HG03457 (cell line): ENCODE results near the gene ARHGAP10.

Experiments
- ATAC-seq: cut with Tn5 transposase; IDR thresholded peaks from one replicate; pipeline ENCODE4 v1.9.1; 2021; ENCODE audit warnings: moderate number of reproducible peaks; ENCODE audit not compliant: unreplicated experiment

Gene ARHGAP10

DNA sequence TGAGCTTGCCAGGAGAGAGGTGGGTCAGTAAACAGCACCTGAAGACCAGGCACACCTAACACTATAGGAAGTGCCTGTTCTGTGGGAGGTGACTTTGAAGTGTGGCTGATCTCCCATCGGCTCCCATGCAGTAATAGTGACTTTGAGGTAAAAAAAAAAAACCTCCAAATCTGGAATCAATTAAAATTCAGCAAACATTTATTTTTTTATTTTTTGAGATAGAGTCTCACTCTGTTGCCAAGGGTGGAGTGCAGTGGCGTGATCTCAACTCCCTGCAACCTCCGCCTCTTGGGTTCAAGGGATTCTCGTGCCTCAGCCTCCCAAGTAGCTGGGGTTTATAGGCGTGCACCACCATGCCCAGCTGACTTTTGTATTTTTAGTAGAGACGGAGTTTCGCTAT is 32.4 kb downstream of the ARHGAP10 start:
- no peak for ATAC-seq

DNA sequence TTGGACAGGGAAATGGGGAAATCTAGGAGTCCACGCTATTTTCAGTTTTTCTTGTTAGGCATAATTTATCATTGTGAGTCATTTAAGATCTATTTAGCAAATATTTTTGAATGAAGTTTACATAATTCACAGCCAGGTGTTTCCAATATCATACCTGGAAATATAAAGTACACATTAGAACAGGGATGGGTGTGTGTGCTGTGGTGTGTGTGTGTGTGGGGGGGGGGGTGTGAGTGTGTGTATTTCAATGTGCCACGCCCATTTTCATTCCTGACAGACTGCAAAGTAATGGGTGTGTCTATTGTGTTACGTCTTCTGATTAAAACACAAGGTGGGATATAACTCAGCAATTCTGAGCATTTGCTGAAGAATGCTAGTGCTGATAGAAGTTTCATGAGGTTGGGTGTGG is 33.2 kb downstream of the ARHGAP10 start:
- ATAC-seq = no peak

DNA sequence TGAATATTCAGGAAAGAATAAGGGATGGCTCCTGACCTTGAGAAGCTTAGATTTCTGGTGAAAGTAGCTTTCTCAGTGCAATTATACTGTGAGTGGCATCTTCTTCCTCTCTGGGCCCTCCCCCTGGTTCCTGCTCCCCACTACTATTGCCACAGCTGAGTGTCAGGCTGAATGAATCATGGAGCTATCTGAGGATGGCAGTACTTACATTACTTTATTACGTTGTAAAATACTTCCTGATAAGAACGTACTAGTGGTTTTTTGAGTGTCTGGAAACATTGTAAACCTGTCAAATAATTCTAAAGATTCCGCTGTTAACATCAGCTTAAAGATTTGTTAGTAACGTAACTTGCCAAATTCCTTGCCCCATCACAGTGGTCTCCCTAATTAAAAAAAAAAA is 36.2 kb downstream of the ARHGAP10 start:
- no peak for ATAC-seq

DNA sequence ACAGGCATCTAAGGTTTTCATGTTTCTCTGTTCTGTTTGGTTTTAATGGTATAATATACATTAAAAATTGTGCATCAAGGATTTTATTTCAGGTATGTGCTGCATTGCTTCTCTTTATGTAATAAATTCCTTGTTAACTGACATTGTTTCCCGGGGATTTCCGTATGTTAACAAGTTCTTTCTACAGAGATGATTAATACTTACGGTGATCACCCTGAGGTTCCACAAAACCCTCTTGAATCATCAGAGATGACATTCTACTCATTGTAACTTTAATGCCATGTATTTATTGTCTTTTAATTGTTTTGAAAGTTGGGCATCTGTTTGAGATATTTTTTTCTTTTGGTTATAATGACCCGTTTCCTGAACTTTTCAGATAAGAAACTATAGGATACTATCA is 37.5 kb downstream of the ARHGAP10 start:
- no peak for ATAC-seq

DNA sequence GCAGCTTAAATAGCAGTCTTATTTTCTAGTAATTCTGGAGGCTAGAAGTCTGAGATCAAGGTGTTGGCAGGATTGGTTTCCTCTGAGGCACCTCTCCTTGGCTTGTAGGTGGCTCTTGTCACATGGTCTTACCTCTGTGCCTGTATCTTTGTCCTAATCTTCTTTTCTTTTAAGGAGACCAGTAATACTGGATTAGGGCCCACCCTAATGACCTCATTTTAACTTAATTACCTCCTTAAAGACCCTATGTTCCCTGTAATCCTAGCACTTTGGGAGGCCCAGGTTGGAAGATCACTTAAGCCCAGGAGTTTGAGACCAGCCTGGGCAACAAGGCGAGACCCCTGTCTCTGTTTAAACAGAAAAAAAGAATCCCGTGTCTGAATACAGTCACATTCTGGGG is 38.9 kb downstream of the ARHGAP10 start:
- ATAC-seq = no peak

DNA sequence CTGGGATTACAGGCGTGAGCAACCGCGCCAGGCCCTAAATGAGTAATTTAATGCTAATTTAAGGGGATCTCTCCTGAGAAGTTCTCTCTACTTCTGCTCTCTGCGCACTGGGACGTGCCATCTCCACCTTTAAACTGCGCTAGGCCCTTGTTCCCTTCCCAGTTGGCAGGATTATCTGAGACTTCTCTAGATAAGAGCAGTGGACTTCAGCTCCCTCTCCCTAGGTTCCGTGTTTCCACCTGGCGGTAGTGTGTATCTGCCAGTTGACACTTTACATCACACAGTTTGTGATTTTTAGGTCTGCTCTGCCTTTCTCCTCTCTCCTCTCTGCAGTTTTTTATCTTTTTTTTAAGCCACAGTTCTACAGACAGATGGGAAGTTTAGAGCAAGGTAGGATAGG is 40.2 kb downstream of the ARHGAP10 start:
- no peak for ATAC-seq

DNA sequence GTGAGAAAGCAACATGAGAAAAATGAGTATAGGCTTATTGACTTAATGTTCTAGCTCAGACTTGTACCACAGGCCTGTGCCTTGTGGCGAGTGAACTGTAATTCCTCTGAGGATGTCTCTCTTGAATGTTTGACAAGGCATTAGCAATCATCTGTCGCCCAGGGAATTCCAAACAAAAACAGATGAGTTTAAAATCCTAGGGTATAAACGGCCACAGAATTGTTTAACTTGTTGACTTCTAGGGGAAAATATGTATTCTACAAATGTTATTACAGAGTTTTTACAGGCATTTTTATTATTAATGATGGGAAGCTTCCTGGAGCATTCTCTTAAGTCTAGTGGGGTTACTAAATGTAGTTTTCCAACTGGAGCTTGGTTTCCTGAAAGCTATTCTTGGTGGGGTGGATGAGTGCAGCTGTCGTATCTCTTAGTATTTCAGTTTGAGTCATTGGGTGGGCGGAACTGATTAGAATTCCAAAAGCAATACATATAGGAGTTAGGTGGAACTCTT is 40.6 kb downstream of the ARHGAP10 start:
- no peak for ATAC-seq

DNA sequence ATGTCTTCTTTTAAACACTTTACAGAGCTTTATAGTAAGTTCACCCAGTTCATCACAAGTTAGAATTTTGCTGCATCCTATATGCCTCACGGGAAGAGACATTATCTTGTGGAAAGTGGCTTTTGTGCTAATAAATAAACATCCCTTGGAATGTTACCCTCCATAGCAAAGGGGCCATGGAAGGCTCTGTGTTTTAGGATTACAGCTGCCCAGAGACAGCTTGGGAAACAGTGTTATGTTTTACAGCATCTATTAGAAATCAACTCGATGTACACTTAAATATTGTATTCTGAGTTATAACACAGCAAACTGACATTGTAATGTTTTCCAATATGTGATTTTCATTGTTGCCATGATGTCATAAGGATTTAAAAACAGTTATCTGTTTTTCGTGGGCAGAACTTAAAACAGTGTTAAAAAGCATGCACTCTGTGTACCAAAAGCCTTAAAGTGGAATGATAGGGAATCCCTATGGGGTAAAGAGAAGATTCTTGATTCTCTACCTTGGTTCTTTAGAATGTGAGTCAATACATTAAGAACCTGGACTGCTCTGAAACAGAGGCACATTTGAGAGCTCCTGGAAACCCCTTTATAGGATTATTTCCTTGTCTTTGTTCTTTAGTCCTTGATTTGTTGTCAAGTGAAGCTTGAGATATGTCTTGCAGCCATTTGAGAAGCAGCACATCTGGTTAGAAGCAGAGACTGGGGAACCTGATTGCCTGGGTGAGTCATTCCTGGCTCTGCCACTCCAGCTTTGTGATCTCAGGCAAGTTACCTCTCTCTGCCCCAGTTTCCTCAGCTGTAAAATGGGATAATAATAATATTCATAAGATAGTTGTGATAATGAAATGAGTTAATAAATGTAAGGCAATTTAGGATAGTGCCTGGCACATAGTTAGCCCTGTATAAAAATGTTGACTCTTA is 41.6 kb downstream of the ARHGAP10 start:
- ATAC-seq = no peak

DNA sequence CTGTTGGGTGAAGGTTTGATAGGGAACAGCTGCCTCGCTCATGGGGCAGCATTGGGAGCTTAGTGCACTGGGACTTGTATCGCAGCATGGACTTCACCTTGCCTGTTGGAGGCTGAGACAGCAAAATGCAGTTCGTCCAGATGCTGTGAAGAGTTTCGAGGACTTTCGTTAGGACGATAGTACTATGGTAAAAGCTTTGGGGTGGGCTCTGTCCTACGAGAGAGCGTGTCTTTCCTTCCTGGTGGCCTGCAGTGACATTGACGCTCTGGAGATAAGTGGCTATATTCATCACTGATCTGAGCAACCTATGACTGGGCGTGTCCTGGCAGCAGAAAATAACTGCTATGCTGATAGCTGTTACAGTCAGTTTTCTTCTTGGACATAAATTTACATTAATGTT is 44.8 kb downstream of the ARHGAP10 start:
- ATAC-seq = no peak

DNA sequence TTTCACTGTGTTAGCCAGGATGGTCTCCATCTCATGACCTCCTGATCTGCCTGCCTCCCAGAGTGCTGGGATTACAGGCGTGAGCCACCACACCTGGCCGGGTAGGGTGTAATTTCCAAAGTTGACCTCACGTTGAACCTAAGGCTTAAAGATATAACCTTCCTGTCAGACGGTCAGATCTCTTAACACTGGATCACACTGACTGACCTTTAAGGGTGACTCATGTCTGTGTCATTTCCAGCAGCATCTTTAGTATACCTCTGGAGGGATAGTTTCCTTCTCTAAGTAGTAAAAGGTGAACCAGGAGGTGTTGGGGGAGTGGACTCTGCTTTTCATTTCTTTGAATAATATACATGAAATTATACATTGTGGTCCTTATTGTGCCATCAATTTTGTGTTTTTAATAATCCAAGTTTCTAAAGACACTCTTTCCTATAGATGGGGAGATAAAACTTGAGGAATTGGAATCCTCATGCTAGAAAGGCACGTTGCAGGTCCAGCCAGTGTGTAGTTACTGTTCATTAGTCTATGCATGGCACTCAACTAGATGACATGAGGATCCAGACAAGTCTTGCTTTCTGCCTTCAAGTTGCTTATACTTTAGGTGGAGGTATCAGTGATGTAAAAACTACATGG is 45.7 kb downstream of the ARHGAP10 start:
- no peak for ATAC-seq

DNA sequence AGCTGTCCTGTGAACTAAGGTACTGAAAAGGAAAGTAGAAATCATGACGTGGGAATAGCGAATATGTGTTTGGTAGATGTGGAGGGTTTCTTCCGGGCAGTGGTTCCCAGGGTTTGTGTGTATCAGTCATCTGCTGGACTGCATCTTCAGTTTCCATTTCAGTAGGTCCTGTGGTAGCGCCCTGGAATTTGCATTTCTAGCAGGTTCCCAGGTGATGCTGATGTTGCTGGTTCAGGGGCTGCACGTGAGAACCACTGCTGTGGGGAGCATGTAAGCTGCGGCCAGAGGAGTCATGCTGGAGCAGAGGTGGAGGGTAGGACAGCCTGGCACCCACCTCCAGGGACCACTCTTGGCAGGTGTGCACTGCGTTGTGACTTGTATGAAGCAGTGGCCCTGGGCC is 47.1 kb downstream of the ARHGAP10 start:
- peak; percentile 46 for ATAC-seq

DNA sequence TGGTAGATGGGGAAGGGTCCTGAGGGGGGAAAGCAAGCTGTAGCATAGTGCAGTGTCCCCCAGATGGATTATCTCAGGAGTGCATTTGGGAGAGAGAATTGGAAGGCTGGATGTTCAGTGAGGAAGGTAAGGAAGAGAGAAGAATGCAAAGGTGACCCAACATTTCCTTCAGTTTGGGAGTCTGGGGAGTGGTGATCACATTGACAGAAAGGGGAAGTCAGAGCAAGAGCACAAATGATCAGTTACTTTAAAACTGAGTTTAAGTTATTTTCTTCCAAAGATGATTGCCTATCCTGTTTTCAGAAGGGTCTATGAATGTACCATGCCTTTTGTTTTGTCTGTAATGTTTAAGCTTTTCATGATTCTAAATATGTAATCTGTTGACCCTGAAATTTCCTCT is 47.6 kb downstream of the ARHGAP10 start:
- no peak for ATAC-seq

DNA sequence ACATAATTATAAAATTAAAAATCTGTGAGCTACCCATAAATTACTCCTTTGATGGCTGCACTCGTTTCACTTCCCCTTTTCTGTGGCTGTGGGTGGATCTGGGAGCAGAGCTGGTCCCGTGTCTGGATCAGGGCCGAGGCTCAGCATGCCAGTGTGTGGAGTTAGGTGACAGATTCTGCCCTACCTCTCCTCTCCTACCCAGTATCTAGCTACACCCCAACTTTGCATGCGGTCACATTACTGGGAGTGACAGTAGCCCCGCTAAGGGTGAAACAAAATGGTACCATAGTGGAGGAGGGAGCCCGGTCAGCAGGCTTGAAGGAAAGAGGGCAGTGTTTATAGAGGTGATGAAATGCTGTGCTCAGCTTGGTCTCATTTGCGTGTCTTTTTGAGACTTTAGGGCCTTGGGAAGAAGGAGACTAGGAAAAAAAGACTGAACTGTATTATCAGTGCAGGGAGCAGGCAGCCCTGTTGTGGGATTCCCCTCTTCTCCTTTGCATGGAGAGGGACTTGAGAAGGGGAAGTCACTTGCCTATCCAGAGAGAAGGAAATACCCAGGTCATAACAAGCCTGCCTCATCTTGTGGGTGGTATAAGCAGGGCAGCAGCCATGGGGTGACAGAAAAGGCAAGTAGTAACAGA is 48.4 kb downstream of the ARHGAP10 start:
- peak; percentile 69 for ATAC-seq

DNA sequence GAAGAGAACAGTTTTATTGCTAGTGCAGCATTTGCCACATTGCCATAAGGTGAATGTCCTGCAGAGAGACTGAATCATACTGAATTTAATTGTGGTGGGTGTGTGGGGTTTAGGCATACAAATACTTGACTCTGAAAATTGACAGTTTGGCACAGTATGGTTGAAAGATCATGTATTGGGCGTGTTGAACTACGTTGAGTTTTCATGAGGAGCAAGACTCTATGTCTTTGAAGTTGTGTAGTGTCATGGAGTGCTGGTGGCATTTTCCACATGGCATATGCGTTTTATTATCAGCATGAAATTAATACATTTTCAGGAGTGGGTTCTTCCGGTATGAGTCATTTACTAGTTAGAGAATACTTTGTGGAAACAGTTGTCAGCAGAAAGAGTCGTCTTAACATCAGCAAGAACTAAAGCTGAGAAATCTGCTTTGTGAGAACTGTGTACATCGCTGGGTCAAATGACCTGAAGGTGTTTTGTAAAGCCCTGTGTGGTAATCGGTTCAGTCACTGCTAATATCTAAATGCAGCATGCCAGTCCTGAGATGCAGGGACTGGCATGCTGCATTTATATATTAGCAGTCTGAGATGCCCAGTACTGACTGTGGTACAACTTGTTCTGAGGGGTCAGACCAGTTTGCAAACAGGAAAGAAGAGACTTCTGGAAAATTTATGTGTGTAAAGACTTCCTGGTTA is 50.3 kb downstream of the ARHGAP10 start:
- no peak for ATAC-seq

DNA sequence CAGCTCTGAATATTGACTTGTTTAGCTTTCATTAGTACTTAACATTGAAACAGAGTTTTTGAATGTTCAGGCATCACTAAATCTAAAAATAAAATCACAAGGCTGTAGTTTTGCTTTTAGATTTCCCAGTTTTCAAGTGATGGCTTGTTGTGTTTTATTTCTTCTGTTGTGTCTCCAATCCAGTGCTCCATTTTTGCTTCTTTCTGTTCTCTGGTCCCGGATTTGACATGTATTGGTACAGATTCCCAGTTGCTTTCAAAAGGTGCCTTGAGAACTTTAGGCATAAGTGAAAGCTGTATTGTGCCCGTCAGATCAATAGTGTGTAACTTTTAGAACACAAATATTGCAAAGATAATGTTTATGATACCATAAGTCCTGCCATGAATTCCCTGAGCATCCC is 53.2 kb downstream of the ARHGAP10 start:
- ATAC-seq = no peak

DNA sequence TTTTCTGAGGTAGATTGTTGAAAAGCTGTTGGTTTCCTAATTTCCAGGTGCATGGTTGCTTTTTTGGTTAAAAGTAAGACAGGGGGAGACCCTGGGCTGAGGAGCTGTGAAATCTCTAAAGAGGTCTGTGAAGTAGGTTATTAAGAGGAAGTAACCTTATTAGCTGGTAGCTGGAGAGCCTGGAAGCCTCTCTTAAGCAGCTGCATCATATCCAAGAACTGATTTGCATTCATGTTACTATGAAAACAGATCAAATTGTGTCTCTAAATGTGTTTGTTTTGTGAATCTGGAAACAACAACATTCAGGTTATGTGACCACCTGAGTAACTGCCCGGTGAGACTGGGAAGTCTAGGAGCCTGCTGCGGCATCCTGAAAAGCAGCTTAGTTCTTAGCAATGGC is 54.1 kb downstream of the ARHGAP10 start:
- ATAC-seq = peak; percentile 58

DNA sequence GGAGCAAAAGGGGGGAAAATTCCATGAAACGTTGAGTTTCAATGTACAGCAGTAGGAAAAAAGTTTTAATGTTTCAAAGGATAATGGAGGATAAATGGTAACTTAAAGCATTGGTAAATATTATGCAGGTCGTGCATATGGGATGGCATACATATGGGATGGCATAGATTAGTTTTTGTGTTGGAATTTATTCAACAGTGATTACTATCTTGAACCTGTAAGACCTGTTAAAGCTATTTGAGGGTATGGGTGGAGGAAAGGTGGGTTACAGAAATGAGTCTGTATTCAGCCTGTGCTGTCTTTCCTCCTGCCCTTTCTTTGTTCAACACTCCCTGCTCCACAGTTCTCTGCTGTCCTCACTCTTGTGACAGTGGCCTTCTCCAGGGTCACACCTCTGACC is 54.6 kb downstream of the ARHGAP10 start:
- ATAC-seq = no peak

DNA sequence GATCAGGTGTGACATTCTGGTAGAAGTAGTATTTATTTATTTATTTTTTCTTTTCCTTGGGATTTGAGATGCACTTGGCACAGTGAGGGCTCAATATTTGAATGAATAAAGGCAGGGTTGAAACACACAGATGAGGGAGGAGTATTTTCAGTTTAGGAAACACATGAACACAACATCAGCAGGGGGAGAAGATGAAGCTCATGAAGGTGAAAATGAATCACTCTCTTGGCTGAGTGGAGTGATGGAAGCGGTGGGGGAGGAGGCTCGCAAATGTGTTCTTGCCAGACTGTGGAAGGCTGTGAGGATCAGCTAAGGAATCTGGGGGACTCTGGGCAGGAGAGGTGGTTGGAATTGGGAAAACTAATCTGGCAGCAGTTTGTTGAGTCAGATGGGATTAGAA is 55.3 kb downstream of the ARHGAP10 start:
- ATAC-seq = no peak

DNA sequence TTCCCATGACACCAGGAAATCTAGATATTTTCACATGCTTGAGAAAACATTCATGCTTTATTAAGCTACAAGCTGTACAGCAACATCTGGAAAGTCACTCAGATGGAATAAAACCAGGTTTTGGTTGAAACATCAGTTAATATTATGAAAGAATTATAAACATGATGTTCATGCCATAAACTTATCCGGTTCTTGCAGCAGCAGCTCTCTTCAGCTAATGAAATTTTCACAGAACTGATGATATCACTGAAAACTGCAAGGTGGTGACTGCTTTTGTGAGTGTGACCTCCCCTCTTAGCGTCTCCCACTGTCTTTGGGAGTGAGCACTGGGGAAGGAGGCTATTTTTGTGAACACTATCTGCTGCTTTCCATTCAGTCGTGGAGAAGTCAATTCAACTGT is 56.9 kb downstream of the ARHGAP10 start:
- ATAC-seq = no peak

DNA sequence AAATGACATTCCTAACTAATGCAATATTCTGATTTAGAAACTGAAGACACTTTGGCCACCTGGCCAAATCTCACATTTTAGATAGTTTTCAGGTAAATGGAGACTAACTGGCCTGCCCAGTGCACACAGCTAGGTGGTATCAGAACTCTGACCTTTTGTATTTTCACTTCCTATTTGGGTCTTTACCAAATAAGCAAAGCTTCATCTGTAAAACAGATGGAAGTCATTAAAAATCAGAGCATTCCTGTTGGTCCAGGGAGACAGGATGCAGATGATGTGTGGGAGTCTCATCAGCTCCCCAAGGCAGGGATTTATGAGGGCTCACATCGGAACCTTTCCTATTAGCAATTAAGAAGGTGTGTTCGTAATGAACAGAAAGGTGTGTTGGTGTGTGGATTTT is 57.7 kb downstream of the ARHGAP10 start:
- no peak for ATAC-seq

DNA sequence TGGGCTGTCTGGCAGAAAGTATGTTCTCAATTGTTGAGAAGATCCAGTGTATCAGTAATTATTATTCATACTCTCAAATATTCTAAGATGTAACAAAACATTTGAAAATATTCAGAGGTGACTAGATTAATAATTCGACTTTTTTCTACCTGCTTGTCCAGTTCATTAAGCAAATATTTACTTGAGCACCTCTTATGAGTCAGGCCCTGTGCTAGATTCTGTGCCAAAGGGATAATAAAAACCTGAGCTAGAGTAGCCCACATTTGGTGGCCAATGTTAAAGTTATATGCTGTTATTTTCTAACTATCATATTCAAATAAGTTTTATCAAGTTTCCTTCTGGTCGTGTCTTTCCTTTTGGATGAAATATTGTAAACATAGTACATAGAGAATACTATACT is 58.5 kb downstream of the ARHGAP10 start:
- no peak for ATAC-seq
